ENCODE results near the gene CACNA1D. TPM values are rescaled to one million over a fixed set of nuclear protein-coding genes. Genes with fewer than 3 reads are reported as not detected.
"Not testable (repeated sequence)": the region's sequence is repeated elsewhere in the genome, so short reads cannot be mapped to it uniquely, and the experiment has no call there.

The CACNA1D gene
- polyA plus RNA-seq, 4 donors, result 5.7 to 14.3 (median 12.2) TPM

GRCh38 chr3:53604232-53604631 lies 109.8 kb downstream of the CACNA1D start:
- DNase-seq (ENCODE audit: low read depth in 4 of 4, low spot score in 3 of 4), result no peak

DNA sequence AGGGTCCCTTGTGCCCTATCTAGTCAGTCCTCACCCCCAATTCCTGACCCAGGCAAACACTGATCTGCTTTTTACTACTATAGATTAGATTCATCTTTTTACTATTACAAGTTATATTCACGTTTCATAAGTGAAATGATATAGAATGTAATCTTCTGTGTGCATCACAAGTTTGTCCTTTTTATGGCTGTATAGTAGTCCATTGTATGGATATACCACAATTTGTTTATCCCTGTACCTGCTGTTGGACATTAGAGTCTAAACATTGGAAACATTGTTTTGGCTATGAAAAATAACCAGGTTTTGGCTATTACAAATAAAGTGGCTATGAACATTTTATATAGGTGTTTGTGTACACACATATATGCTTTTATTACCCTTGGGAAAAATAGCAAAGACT lies 112.4 kb downstream of the CACNA1D start:
- DNase-seq (ENCODE audit: low read depth in 4 of 4, low spot score in 3 of 4), result no peak

GRCh38 chr3:53612508-53612907 lies 118.1 kb downstream of the CACNA1D start:
- no peak for DNase-seq (ENCODE audit: low read depth in 4 of 4, low spot score in 3 of 4)

DNA sequence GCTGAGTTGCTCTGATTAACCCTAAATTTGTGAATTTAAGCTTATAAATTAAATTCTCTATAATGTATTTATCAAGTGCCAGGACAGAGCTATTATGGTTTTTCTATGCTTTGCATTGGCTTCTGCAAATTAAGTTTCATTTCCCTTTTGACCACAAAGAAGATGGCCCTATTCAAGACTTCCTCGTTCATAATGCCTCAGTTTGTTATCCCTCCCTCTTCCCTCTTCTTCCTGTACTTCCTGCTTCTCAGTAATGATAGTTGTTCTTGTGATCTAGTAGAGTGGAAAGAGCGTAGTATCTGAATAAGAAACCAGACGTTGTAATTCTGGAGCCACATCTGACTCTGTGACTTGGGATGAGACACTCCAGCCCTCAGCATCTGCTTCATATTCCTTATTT lies 118.7 kb downstream of the CACNA1D start:
- no peak for DNase-seq (ENCODE audit: low read depth in 4 of 4, low spot score in 3 of 4)

- no peak for DNase-seq (ENCODE audit: low read depth in 4 of 4, low spot score in 3 of 4)
These were observed 119.9 kb downstream of the CACNA1D start for GRCh38 chr3:53614307-53614706.

DNA sequence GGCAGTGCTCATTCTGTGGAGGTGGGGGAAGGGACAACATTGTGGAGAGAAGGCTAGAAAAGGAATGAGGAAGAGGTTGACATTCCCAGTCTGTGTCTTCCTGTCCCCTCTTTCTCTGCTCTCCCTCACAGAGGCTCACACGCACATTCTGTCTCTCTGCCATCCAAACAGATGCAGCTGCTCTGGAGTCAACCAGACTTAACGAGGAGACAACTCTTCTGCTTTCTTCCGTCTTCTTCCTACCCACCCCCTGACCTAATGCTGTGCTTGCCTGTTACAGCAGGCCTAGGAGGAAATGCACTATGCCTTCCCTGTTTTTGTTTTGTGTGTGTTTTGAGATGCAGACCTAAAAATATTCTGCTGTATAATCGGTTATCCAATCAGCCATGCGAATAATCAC lies 121.9 kb downstream of the CACNA1D start:
- peak in 3 of 4 donors; percentile 31 to 46 (median 43) for DNase-seq (ENCODE audit: low read depth in 4 of 4, low spot score in 3 of 4)

- DNase-seq (ENCODE audit: low read depth in 4 of 4, low spot score in 3 of 4), result no peak
These were observed 122.8 kb downstream of the CACNA1D start for GRCh38 chr3:53616971-53617892.

DNA sequence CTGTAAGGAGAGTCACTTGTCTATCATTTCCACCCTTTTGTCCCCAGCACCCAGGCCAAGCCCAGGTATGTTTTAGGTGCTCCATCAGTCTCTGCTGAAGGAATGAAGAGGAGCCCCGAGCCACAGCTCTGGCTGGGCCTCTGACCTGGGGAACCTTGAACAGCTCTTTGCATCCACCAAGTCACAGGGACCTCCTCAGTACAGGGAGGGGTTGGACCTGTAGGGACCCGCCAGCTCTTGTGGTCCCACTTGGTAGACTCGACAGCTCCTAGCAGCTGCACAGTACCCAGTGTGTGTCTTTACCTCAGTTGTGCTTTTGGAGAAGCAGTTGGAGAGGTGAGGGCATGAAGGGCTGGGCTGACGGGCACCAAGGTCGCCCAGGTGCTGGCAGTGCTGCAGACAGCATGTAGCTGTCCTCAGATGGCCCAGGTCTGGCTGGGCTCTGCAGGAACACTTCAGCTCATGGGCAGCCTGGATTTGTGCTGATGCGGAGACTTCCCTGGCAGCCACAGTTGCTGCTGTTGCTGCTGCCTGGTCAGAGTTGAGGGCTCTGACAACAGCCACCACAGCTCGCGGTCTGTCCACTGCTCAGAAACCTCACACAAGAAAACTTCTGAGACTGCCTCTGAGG lies 123.6 kb downstream of the CACNA1D start:
- DNase-seq (ENCODE audit: low read depth in 4 of 4, low spot score in 3 of 4), result no peak

DNA sequence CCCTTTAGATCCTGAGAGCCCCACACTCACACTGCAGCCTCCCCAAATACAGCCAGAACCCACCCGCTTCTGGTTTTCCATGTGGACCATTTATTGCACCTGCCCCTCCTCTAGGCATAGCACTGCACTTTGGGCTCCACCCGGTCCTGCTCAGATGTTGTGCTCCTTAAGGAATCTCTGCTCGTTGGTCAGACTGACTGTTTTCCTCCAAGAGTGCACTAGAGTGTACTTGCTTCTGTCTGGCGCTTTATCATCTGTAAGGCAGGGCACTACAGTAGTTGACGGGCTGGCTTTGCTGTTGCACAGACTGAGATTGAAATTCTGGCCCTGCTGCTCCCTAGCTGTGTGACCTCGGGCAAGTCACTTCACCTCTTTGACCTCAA lies 124.1 kb downstream of the CACNA1D start:
- no peak for DNase-seq (ENCODE audit: low read depth in 4 of 4, low spot score in 3 of 4)

DNA sequence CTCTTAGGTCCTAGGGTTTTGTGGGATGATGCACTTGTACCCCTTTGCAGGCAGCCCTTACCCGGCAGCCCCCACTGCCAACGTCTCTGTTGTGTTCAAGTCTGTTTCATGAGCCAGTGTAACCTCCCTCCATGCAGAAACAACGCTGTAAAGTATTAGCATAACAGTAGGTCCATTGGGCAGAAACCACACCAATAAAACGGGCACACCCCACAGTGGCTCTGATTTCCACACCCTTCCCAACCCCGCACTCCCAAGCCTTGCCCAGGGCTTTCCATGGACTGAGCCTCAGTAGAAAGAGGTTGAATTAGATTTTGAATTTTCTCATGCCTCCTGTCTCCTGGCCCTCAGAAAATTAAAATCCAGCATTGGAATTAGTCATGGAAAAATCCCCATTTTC lies 124.5 kb downstream of the CACNA1D start:
- no peak for DNase-seq (ENCODE audit: low read depth in 4 of 4, low spot score in 3 of 4)

GRCh38 chr3:53624061-53624857 lies 129.8 kb downstream of the CACNA1D start:
- no peak for DNase-seq (ENCODE audit: low read depth in 4 of 4, low spot score in 3 of 4)

DNA sequence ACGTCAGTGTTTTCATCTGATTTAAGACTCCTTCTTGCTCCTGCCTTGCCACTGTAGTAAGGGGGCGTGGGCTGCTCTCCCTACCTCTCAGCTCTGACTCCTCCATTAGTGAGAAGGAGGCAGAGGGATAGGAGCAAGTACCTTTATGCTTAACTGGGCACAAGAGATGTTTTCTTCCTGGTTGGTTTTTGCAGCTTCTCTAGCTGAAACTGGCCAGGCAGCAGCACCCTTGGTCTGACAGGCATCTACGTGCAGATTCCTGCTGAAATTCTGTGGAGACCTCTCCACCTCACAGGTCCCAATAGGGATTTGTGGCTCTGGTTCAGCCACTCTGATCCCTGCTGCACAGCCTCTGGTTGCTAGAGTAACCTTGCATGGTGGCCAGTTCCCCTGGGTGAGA lies 132.5 kb downstream of the CACNA1D start:
- DNase-seq (ENCODE audit: low read depth in 4 of 4, low spot score in 3 of 4), result no peak

- DNase-seq (ENCODE audit: low read depth in 4 of 4, low spot score in 3 of 4), result no peak
These were observed 134.4 kb downstream of the CACNA1D start for GRCh38 chr3:53628536-53629401.

- DNase-seq (ENCODE audit: low read depth in 4 of 4, low spot score in 3 of 4), result no peak
These were observed 135.0 kb downstream of the CACNA1D start for GRCh38 chr3:53629402-53629723.

DNA sequence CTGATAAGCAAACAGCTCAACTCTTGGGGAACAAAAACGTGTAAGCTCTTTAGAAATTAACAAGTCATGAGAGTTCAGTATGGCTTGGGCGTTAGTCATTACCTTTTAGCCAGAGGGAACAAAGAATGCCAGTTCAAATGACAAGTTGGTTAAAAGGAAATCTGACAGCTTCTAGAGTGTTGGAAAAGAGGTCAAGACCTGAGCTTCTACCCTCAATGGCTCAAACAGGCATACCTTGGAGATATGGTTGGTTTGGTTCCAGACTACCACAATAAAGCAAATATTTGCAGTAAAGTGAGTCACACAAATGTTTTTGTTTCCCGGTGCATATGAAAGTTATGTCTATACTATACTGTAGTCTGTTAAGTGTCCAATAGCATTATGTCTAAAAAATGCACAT lies 136.1 kb downstream of the CACNA1D start:
- no peak for DNase-seq (ENCODE audit: low read depth in 4 of 4, low spot score in 3 of 4)

DNA sequence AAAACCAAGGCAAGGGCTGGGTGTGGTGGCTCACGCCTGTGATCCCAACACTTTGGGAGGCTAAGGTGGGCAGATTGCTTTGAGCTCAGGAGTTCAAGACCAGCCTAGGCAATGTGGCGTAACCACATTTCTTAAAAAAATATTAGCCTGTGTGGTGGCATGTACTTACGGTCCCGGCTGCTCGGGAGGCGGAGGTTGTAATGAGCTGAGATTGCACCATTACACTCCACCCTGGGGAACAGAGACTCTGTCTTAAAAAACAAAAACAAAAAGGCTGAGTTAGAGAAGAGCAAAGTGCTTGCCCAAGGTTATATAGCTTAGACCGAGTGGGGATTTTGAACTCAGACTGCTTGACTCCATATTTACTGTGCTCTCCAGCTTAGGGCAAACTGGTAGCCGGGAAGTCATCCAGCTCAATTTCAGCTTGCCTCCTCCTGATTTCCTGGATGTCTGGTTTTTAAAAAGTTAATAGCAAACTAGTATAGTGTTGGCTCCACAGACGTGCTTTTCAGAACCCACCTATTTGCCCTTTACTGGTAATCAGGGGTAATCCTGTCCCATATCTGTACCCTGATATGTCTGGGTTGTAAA lies 138.9 kb downstream of the CACNA1D start:
- no peak for DNase-seq (ENCODE audit: low read depth in 4 of 4, low spot score in 3 of 4)

DNA sequence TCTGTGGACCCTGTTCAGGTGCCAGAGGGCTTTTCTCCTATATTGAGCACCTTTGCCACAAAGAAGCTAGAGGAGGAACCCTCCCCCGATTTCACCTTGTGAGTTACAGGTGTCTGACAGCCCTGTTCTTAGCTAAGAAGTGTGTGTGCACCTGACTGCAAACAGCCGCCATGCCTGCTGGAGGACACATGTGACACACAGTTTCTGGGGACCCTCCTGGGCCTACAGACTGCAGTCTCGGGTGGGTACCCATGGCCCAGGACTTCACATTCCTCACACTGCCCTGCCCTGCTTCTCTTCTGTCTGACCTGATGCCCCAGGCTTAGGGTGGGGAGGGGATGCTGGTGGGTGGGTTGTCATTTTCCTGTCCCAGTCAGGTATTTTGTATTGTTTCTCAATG lies 140.6 kb downstream of the CACNA1D start:
- no peak for DNase-seq (ENCODE audit: low read depth in 4 of 4, low spot score in 3 of 4)

GRCh38 chr3:53638806-53639205 lies 144.4 kb downstream of the CACNA1D start:
- DNase-seq (ENCODE audit: low read depth in 4 of 4, low spot score in 3 of 4), result not testable (repeated sequence)

DNA sequence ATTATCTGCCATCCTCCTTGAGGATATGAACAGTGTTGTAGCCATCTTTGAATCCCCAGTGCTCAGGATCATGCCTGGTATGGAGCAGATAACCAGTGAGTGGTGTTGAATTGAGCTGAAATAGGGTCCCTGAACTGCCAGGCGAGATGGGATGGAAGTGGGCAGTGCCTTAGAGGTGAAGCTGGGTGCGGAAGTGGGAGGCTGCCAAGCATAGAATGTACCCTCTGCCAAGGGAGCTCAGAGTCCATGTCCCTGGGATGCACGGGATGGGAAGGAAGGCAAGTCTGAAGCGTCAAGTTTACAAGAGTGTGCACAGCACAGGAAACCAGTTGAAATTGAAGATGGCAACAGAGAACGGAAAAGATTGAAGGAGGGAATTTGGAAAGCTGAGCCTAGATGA lies 147.0 kb downstream of the CACNA1D start:
- DNase-seq (ENCODE audit: low read depth in 4 of 4, low spot score in 3 of 4), result no peak

- no peak for DNase-seq (ENCODE audit: low read depth in 4 of 4, low spot score in 3 of 4)
These were observed 147.8 kb downstream of the CACNA1D start for GRCh38 chr3:53642211-53642610.

Data from left renal pelvis (tissue), 4 donors.